HG03280 (cell line): ENCODE measurements around the gene PWP2.
A peak's percentile ranks its signal among the peaks of the same experiment; 100 is the strongest.
"Not testable (repeated sequence)": the region's sequence is repeated elsewhere in the genome, so short reads cannot be mapped to it uniquely, and the experiment has no call there.

ENCODE experiments used
- ATAC-seq: cut with Tn5 transposase; IDR thresholded peaks from one replicate; pipeline ENCODE4 v1.9.1; 2021; ENCODE audit warnings: mild to moderate bottlenecking, moderate library complexity; ENCODE audit not compliant: unreplicated experiment

The PWP2 gene

DNA sequence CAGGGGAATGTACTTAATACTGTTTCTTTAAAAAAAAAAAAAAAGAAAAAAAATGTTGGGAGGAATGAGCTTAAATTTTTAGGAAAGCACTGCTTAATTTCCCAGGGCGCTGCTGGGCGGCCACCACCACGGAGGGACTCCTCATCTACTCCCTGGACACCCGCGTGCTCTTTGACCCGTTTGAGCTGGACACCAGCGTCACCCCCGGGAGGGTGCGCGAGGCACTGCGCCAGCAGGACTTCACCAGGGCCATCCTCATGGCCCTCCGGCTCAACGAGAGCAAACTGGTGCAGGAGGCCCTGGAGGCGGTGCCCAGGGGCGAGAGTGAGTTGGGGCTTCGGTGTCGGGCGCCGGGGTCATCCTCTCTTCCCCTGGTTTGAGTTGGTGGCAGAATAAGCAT, 20.6 kb downstream of the PWP2 start:
- ATAC-seq, result not testable (repeated sequence)

DNA sequence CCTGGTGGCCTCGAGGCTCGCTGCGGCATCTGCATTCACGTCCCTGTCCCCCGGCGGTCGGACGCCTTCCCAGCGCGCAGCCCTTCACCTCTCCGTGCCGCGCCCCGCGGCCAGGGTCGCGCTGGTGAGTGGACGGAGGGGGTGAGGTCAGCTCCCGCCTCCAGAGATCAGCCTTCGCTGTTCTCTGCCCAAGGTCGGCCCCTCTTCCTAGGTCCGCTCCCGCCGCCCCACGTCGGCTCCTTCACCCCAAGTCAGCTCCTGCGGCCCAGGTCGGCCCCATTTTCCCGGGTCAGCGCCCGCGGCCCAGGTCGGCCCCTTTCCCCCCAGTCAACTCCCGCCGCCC, 26.5 kb downstream of the PWP2 start:
- not testable (repeated sequence) for ATAC-seq

DNA sequence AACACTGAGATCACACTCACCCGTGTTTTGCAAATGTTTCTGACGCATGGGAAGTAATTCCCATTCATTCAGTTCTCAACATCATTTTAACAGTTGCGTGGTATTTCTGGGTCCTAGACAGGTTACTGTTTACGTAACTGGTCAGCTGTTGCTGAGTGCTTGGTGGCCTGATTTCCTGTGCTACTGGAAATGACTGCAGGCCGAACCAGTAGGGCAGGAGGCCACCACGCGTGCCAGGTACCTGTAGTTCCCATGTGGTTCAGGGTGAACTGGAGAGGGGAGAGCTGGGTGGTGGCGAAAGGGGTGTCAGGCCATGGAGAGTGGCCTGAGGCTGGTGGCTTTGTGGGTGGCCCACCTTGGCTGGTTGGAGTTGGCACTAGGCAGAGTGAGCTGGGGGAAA, 27.5 kb downstream of the PWP2 start:
- ATAC-seq, result not testable (repeated sequence)

DNA sequence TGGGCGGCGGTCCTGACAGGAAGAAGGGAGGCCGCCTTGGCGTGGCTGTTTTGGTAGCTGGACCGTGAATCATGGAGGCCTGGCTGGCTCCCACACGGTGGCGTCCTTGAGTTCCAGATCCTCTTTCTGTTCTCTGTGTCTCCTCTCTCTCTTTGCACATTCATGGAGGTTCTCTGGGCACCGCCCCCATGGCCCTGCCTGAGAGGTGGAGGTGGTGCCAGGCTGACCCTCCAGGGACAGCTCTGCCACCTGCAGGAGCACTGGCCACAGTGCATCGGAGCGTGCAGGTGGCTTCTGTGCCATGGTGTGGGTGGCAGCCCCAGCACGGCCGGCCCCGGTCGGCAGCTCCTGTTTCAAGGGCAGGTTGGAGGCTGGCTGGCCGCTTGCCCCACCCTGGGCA, 30.8 kb downstream of the PWP2 start:
- not testable (repeated sequence) for ATAC-seq

DNA sequence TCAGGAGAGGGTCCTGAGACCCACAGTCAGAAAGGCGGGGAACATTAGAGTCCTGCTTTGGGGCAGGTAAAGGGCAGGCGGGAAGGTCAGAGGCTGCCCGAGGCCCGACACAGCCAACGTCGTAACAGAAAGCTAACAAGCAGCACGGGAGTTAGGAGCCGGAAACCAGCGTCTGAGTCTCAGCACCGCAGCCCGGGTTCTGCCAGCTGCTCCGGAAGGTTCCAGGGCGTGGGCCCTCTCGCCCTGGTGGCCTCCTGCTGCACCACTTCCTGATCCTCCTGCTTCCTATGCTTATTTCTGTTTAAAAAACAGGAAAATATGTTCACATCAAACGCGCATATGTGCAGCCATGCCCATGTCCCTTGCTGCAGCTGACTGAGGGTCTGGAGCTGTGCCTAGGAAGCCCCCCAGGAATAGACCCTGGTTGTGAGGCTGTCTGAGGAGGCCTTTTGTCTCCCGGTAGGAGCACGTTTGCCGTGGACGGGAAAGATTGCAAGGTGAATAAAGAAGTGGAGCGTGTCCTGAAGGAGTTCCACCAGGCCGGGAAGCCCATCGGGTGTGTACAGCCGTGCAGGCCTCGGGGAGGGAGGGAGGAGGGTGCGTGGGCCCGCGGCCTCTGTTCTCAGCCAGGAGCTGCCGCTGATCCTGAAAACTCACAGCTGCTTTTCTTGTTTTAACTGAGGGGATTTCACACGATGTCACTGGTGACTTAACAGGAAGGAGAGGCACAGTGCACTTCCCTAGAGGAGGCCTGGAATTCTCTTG, 32.8 kb downstream of the PWP2 start:
- ATAC-seq, result not testable (repeated sequence)

DNA sequence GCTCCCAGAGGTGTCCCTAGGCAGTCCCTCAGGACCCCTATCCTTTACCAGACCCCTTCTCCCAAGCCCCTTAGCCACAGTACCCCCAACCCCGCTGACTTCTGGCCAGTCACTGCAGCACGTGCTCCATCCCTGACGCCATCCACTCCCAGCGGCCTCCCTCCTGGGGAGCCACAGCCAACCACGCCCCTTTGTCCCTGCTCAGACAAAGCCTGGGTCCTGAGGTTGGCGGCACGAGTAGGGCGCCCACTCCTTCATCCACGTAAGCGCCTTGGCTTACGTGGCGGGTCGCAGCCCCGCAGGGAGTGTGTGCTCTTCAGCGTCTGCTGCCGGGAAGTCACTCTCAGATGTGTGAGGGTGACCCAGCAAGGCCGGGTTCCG, 33.3 kb downstream of the PWP2 start:
- ATAC-seq, result not testable (repeated sequence)

DNA sequence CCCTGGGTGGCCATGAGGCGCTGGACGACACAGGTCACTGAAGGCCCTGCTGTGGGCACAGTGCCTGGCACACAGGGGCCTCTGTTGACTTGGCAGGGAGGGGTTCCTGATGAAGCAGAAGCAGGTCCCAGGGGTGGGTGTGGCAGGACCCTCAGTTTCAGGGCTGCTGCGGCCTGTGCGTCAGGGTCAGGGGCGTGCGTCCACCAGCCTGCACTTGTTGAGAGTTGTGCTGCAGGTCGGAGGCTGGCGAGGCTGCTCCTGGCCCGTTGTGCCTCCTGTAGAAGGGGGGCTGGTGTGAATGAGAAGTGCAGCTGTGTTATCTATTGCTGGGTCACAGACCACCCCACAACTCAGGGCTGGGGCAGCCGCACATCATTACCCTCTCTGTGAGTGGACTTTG, 35.3 kb downstream of the PWP2 start:
- ATAC-seq, result not testable (repeated sequence)

DNA sequence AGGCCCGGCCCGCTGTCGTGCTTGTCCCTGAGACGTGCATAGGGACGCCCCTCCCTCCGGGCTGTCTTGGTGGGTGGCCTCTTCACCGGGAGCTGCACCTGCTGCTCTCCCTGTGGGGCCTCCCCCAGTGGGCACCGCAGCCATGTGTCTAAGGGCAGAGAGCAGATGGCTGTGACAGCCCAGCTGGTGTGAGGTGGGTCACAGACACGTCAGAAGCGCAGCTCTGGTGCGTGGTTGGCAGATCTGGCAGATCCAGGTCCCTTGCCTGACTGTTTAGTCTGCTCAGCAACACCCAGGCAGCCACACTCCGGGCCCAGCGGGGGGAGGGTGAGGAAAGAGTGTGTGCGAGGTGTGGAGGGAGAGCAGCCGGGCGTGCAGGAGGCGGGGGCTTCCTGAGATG, 36.2 kb downstream of the PWP2 start:
- ATAC-seq, result not testable (repeated sequence)

DNA sequence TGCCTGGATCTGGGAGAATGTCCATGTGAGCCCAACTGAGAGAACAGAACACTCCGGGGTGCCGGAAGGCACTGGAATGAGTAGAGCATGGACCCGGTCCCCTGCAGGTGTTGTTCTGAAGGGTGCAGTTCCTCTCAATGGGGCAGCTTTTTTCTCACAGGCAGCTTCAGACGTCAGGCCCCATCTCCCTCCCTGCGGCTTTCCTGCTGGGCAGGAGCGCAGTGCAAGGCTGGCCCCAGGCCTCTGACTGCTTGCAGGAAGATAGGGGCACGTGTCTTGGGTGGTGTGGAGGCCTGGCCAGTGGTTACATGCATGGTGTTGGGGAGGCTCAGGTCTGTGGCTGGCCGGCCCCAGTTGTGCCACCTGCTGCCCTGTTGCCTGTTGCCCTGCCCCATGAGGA, 36.8 kb downstream of the PWP2 start:
- not testable (repeated sequence) for ATAC-seq

DNA sequence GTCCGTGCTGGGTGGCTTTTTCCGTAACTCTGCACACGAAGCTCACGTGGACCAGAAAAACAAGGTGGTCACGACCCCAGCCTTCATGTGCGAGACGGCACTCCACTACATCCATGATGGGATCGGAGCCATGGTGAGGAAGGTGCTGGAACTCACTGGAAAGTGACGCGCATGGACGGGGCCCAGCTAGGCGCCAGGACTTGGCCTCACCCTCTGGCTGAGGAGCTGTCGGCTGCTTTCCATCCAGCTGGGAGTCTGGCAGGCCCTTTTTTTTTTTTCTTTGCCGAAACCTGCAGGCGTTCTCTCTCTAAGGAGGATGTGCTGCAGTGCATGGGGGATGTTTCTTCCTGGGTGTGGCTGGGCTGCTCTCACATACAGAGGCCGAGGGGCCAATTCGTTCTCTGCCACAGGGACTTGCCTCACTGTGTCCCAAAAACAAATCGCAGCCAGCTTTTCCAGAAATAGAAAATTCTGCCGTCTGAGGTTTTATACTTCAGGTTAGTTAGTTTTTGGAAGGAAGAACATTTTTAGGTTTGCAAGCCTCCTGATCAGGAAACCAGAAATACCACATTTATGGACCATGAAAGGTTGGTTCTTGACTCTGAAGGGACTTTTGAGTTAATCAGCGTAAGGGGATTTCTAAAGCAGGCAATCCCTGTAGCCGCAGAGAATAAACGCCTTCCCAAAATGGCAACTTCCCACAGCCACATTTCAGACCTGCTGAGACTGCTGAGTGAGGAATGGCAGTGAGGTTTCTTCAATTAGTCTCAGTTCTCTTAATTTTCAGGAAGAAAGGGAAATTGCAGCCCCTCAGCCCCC, 37.8 kb downstream of the PWP2 start:
- ATAC-seq, result not testable (repeated sequence)

DNA sequence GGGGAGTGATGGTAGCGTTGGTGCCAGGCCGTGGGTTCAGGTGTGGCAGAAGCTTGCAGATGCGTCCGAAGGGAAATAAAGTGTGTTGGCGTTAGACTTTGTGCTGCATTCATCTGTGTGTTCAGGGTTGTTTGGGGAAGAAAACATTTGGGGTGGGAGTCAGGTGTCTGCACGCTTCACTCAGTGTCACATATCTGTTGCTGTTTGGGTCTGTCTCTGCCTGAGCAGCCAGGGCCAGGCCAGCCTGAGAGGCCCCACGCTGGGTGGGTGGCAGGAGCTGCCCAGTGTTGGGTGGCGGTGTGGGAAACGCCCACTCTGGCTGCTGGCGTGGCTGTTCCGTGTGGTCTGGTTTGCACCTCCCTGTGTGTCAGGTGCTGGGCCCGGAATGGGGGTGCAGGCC, 38.4 kb downstream of the PWP2 start:
- not testable (repeated sequence) for ATAC-seq

DNA sequence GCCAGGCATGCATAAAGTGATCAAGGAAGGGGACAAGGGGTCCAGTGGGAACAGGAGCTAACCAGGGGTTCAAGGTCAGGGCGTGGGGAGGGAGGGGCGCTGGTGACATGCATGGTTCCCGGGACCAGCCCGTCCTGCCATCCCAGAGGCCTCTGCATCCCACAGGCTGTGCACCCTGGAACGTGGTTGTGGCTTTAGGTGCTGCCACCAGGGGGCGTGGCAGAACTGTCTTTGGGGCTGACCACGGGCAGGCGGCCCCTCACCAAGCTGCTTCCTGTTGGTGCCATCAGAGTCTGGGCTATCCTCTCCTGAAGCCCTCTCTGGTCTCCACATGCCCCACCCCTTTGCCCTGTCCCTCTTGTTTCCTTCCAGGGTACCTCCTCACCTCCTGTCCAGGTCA, 39.9 kb downstream of the PWP2 start:
- ATAC-seq, result not testable (repeated sequence)

DNA sequence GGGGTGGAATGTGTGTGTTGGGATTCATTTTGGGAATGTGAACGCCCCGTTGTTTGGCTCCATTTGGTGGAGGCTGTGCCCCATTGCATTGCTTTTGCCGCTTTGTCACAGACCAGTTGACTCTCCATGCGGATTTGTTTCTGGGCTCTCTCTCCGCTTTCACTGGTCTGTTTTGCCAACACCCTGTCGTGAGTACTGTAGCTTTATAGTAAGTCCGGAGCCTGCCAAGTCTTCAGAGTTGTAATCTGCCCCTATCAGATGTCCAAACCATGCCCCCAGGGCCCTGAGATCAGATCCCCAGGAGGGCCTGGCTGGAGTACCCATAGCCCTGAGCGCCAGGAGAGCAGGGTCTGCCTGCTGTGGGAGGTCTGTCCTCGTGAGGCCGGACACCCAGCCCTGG, 43.1 kb downstream of the PWP2 start:
- ATAC-seq, result not testable (repeated sequence)

DNA sequence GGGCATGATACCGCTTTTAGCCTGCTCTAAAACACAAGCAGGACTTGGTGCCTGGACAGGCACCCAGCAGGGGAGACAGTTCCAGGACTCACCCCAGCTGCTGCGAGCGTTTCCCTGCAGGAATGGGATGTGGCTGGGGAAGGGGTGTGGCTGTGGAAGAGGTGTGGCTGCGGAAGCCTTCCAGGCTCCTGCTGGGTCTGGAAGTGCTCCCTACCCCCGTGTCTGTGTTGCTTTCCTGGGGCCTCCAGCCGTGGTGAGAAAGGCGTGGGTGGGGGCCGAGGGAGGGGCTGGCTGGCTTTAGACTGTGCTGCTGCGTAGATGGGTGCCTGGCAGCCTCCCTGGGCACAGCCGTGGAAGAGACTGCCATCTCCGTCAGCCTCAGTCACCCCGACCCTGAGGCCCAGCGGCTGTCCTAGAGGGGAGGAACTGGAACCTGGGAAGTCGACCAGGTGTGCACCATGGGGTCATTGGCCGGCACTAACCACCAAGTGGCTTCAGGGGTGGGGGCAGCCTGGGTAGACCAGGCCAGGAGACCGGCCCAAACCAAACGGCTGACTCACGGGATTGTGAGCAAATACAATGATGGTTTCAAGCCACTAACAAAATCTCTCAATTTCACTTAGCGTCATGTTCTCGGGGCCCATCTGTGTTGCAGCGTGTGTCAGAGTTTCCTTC, 46.2 kb downstream of the PWP2 start:
- not testable (repeated sequence) for ATAC-seq

DNA sequence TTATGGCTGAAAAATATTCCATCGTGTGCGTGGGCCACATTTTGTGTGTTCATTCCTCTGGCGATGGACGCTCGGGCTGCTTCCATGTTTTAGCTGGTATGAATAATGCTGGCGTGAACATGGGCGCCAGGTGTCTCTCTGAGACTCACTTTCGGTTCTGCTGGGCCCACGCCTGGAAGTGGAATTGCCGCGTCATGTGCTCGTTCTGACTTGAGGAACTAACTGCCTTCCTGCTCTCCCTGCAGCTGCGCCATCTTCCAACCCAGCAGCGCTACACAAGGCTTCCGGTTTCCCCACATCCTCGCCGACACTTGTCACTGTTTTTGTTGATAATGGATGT, 46.7 kb downstream of the PWP2 start:
- ATAC-seq, result not testable (repeated sequence)

DNA sequence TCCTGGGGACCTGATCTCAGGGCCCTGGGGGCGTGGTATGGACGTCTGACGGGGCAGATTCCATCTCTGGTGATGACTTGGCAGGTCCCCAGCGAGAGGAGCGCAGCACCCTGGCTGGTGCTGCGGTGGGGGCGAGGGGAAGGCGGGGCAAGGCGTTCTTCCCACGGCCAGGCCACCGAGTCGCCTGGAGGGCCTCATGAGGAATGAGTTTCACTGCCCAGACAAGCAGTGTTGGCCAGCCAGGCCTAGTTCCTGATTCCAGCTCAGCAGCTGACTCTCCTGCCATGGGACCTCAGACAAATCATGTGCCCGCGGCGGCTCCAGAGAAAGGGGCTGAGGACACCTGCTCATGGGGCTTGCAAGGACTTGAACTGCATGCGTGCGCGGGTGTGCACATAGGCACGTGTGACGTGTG, 47.6 kb downstream of the PWP2 start:
- peak; percentile 13 for ATAC-seq

DNA sequence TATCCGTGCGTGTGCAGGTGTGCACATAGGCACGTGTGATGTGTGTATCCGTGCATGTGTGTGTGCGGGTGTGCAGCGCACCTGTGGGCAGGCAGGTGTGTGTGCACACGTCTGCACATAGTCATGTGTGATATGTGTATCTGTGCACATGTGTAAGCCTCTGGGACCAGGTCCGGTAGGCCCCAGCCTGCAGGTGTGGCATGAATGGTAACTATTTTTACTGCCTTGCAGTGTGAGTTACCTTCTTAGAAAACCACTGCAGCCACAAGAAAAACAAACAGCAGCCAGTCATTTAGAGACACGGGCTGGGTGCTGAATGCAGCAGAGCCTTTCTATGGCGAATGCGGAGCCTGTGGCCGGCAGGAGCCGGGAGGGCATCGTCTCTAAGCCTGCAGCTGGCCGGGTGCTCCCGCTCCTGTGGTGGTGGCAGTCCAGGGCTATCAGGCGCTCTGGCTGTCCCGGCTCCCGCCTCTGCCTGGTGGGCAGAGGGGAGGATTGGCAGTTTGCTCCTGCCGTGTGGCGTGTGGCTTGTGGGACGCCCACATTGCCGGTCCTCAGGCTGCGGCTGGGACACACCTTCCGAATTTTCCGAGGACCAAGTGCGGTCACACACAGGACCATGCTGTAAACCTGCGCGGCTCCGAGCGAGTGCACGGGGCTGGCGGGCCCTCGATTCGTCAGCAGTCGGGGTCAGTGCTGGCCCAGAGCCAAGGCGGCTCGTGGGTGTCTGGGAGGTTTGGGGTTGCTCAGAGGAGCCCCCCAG, 48.2 kb downstream of the PWP2 start:
- ATAC-seq, result peak; percentile 36

DNA sequence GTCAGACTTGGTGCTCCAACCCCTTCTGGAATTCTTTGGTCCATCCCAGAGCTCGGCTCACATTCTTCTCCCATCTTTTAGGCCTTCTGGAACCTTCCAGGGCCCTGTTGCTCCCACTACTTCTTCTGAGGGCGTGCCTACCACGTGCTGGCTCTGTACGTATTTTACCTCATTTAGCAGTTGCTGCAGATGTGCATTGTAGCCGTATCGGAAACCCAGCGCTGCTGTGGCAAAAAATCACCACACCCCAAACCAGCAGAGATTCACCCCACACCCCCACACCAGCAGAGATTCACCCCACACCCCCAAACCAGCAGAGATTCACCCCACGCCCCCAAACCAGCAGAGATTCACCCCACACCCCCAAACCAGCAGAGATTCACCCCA, 48.8 kb downstream of the PWP2 start:
- peak; percentile 7 for ATAC-seq

DNA sequence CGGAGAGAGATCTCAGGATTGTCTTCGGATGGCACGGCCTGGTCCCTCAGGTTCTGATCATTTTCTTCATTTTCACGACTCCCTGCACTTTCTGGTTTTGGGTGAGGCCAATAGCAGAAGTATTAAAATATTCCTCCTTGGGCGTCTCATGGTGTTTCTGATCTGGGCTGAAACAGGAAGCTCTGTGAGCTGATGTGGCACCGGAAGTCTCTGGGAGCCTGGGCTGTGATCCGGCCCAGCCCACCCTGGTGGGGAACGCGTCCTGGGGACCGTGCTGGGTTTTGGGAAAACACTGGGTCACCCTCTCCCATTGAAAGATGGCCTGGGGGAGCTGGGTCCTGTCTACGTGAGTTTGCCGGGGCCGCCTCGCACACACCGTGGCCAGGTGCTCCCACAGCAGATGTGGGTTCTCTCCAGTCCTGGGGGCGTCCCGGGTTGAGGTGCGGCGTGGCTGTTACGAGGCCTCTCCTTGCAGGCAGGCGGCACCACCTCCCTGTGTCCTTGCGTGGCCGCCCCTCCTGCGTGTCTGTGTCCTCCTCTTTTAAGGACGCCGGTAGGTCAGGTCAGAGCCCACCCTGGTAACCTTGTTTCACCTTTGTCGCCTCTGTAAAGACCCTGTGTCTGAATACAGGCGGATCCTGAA, 50.4 kb downstream of the PWP2 start:
- not testable (repeated sequence) for ATAC-seq

DNA sequence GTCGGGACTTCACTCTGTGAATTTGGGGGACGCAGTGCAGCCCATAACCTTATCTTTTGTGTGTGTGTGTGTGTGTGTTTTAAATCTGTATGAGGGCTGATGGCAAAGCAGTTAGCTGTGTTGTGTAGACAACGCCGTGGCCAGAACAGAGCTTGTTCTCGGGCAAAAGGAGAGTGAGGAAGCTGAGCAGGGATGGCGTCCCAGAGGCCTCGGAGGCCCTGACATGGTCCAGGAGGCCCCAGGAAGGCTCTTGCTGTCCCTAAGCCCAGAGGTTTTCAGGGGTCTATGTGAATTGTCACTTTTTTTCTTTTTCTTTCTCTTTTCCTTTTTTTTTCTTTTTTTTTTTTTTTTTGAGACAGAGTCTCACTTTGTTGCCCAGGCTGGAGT, 50.9 kb downstream of the PWP2 start:
- not testable (repeated sequence) for ATAC-seq
